HL-60/S4 (cell line): ENCODE data around the gene MED12.

ENCODE experiments used
- in situ Hi-C: fragments of 300-500 bp; cut with MboI; formaldehyde crosslinking; loops from 2 replicates; pipeline ENCODE4 v1.14.3; 2022; ENCODE audit warnings: low sequenced_read_pairs

Gene MED12

DNA sequence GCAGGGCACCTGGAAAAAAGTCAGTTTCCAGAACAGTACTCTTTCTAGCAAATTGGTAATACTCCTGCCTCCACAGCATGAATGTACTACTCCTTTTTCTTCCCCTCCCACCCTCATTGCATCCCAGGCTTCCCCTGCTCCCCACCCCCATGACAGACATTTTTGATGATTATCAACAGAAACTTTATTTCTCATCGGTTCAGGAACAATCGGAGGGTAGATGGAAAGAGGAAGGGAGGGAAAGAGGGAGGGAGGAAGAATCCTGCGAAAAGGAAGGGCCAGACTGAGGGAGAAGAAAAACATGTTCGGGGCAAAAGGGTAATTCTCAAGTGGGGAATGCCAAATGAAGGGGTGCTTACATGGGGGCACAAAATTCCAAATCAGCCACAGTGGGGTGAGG is 11.2 kb upstream of the MED12 start:
- in situ Hi-C loops, result no loop called here

DNA sequence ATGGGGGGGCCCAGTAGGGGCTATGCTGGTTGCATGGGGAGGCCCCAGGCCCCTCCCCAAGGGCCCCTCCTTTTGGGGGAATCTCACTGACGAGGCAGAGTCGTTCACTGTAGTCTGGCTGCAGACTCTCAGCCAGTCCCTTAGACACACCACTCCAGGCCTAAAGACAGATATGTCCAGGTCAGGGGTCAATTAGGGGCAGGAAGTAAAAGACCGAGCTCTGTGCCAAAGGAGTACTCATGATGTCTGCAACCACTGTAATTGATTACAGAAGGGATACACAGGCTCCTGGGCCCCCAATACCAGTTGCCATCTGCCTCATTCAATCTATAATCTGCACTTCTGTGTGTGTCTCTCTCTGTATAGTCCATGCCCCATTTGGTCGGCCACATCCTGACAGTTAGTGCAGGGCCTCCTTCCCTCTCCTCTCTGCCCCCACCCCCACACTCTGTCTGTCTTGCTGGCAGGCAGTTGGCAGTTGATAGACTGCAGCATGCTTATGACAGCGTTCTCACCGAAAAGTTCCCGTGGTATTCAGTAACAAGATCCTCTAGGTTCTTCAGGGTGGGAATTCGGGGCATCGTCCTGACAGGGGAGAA is 10.5 kb upstream of the MED12 start:
- in situ Hi-C loops, result no loop called here

DNA sequence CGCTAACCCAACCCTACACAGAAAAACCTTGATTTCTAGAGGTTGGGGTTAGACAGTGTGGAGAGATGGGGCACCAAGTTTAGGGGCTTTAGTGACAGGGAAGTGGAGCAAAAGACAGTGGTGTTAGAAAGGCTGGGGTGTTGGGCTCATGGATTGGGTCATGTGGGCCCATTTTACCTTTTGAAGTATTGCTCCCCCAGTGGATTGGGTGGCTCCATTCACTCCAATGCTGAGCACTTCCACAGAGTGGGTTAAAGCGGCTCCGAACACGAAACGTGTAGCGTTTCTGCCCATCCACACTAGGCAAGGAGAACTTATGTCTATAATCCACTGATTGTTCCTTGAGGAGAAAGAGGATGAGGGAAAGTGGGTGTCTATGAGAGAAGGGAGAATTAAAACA is 9.3 kb upstream of the MED12 start:
- in situ Hi-C loops, result no loop called here

GRCh38 chrX:71111141-71111843 is 7.1 kb upstream of the MED12 start, which contains the start of gene IL2RG:
Gene IL2RG, minus strand, starts transcription at chrX:71111577. Its CDS starts 38 bp downstream, at chrX:71111539.
- in situ Hi-C loops, result no loop called here

- in situ Hi-C loops, result no loop called here
Measured at GRCh38 chrX:71111921-71112431, 6.4 kb upstream of the MED12 start.

DNA sequence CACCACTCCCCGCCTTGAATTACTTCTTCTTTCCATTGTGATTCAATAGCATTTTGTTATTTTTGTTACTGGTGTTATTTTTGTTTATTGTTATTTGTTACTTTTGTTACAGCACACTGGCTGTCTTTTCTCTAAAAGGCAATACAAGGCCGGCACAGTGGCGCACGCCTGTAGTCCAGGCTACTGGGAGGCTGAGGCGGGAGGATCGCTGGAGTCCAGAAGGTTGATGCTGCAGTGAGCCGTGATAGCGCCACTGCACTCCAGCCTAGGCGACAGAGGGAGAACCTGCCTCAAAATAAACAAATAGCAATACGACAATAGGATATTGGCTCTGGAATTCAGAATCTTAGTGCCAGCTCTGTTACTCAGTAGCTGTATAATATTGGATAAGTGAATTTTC is 1.0 kb upstream of the MED12 start:
- in situ Hi-C loops, result no loop called here

DNA sequence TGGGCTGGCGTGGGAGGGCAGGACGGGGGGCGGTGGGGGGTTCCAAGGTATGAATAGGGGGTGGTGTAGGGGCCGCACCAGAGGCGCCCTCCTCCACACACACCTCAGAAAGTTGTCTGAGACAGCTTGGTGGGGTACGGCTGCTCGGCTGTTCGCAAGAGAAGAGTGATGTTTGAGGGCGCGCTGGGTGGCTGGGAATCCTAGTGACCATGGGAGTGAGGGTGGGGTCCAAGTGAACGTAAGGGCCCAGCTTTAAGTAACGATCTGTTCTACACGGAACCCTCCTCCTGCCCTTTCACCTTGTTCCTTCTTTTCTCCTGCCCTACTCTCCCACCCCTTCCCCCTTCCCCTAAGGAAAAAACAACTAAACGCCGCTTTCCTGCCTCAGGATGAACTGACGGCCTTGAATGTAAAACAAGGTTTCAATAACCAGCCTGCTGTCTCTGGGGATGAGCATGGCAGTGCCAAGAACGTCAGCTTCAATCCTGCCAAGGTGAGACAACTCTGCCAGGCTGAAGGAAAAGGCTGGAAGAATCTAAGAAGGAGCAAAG is 664 bp downstream of the MED12 start:
- in situ Hi-C loops, result no loop called here

DNA sequence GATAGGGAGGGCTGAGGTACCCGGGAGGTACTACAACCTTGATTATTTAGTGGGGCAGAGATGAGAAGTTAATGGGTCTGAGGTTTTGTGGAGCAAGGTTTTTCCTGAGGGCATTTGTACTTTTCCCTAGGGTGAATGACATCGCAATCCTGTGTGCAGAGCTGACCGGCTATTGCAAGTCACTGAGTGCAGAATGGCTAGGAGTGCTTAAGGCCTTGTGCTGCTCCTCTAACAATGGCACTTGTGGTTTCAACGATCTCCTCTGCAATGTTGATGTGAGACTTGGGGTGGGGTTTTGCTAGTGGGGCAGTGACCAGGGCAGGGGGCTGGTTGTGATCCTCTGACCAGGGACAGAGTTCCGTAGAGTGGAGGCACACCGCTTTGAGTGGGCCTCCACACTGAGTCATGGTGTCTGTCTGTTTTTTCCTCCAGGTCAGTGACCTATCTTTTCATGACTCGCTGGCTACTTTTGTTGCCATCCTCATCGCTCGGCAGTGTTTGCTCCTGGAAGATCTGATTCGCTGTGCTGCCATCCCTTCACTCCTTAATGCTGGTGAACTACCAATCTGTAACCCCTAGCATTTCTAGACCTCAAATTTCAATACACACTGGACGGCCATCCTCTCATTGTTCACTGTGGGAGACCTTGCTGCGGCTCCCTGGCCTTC is 9.9 kb downstream of the MED12 start:
- in situ Hi-C loops, result no loop called here

DNA sequence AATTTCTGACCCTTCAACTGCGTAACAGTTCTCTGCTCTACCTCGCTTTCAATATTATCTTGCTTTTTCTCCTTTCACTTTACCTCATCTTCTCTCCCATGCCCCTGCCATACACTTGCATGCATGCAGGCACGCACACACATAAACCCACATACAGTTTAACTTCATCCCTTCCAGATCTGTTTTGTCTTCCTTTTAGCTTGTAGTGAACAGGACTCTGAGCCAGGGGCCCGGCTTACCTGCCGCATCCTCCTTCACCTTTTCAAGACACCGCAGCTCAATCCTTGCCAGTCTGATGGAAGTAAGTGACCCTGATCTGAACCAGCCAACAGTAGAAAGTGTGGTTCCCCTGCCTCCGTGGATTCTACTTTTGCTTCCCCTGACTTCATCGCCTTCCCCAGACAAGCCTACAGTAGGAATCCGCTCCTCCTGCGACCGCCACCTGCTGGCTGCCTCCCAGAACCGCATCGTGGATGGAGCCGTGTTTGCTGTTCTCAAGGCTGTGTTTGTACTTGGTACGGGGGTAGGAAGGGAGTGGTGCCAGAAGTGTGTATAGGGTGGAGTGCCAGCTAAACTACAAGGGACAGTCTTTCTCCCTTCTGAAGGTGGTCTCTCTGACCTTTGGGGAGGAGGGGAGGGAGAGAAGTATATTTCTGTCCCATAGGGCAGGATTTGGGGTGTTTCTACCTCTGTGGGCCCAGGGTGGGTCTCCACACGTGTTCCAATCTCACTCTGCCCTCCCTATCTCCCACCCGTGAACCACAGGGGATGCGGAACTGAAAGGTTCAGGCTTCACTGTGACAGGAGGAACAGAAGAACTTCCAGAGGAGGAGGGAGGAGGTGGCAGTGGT is 10.7 kb downstream of the MED12 start:
- in situ Hi-C loops, result no loop called here

DNA sequence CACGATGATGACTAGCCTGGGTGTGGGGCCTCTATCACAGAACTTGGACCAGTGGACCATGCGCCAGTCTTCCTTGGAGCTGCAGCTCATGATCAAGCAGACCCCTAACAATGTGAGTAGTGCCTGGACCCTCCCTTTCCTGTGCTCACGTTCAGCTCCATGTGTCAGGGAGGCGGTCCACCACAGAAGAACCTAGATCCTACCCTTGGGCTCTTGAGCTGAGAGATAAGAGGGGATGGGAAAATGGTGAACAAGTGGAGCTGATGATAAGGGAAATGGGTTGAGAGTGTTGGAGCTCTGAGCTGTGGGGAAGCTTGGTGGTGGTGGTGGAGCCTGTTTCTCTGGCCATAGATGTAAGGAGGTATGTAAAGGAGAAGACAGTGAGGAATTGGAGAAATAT is 13.1 kb downstream of the MED12 start:
- in situ Hi-C loops, result no loop called here

GRCh38 chrX:71140440-71140839 is 22.0 kb downstream of the MED12 start:
- in situ Hi-C loops, result no loop called here

DNA sequence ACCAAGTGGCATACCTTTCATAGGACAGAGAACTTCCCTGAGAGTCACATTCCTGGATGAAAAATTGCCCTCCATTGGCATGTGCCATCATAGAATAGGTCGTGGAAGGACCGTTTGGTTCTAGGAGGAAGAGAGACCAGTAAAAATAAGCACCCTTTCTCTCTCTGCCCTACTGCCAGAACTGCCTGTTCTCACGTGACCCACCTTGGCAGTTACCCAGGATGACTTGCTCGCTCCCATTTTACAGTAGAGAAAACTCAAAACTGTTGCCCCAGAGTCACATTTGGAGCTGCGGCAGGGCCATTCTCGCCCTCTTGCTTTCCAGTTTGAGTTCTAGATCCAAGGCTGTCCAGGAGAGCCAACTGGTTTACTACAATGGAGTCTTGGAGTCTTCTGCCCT is 25.1 kb downstream of the MED12 start:
- in situ Hi-C loops, result no loop called here

DNA sequence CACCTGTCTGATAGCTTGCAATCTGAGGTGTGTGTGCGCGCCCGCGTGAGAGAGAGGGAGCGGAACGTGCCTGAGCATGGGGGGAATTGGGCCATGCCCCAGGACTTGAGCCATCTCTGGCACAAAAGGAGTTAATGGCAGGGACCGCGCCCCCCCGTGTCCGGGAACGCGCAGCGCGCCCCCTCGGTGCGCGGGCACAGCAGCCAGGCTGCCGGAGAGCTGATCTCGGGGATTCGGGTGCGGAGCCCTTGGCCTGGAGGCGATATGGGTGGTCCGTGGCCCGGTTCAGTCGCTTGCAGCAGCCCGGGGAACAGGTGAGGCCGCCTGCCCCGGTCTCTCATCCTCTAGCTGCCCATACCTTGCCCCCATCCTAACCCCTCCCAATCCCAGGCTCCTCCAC is 26.3 kb downstream of the MED12 start, which contains the start of gene NLGN3:
NLGN3 (plus strand) TSS at position 191 of the 400 bp plus-strand sequence. CDS start 2,909 bp downstream, outside the sequence.
- in situ Hi-C loops, result no loop called here

GRCh38 chrX:71147496-71148277 is 29.3 kb downstream of the MED12 start:
- in situ Hi-C loops, result no loop called here

- in situ Hi-C loops, result no loop called here
Measured at GRCh38 chrX:71148278-71148663, 29.9 kb downstream of the MED12 start.

DNA sequence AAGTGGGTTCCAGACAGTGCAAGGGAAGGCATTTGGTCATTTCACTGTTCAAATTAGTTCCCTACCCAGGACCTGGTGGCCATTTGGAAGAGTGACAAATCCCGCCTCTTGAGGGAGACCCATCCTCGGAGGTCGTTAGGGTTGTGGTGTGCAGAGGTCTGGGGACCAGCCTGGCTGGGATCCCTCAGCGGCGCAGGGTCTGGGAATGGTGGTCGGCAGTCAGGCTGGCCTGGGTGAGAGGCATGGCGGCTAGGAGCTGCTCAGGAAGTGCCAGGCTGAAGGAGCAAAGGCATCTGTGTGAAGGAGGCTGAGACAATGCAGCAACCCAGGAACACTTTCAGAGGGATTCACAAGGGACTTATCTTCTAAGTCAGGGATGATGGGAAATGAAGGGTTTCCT is 33.0 kb downstream of the MED12 start:
- in situ Hi-C loops, result no loop called here

DNA sequence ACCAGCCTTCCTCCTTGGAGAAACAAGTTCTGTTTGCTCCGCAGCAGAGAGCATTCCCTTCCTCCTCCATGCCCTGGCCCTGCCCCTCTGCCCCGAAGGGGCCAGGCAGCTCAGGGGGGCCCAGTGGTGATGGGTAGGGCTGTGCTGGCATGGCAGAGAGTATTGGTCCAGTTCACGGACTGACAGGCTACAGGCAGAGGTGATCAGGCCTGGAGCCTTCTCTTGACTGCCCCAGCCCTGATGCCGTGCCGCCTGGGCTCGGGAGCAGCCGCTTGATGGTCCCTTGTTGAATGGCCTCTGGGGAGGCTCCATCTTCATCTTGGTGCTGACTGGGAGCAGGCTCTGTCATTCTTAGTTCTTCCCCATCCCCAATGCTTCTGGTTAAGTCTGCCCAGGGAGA is 35.8 kb downstream of the MED12 start:
- in situ Hi-C loops, result no loop called here

GRCh38 chrX:71154641-71155040 is 36.2 kb downstream of the MED12 start:
- in situ Hi-C loops, result no loop called here

GRCh38 chrX:71158603-71159002 is 40.2 kb downstream of the MED12 start:
- in situ Hi-C loops, result no loop called here

GRCh38 chrX:71159335-71159734 is 40.9 kb downstream of the MED12 start:
- in situ Hi-C loops, result no loop called here
